Activated T-cell treated with anti-CD3 and anti-CD28 coated beads for 1 hour (primary cell): ENCODE data around the gene GPAT3.
"Not testable (repeated sequence)": the region's sequence is repeated elsewhere in the genome, so short reads cannot be mapped to it uniquely, and the experiment has no call there.

Experiments
- DNase-seq: peaks from one replicate; pipeline ENCODE4 v3.0.0-alpha.2; 2020; ENCODE audit warnings: low read depth

GPAT3 gene

DNA sequence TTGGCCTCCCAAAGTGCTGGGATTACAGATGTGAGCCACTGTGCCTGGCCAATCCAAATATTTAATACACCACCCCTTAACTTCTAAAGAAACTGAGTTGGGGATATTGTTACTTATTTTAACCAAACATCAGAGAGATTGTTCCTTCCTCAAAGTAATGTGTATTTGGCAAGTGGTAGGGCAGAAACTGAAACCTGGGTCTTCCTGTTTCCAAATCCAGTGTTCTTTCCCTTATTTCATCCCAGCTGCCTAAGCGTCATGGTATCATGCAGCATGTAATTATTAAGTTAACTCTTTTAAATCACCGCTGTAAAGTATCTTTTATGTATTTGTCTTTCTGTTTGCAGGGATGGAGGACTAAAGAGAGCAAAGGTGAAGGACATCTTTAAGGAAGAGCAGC, 68.4 kb downstream of the GPAT3 start:
- no peak for DNase-seq

DNA sequence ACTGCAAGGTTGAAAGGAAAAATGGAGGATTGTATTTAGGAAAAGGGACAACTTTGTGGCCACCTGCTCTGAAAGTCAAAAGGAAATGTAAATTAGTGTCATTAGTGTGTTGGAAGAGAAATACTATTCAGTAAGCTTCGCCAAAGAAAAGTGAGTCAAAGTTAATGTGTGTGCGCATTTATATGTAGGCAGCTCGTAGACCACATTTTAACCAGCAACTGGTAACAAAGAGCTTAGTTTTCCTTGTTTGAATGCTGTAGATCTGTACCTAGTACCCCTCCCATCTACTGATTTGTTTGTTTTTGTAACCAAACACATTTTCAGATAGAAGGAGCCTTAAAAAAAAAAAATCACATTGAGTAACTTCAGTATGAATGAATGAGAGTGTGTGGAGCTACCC, 69.3 kb downstream of the GPAT3 start:
- DNase-seq = no peak

DNA sequence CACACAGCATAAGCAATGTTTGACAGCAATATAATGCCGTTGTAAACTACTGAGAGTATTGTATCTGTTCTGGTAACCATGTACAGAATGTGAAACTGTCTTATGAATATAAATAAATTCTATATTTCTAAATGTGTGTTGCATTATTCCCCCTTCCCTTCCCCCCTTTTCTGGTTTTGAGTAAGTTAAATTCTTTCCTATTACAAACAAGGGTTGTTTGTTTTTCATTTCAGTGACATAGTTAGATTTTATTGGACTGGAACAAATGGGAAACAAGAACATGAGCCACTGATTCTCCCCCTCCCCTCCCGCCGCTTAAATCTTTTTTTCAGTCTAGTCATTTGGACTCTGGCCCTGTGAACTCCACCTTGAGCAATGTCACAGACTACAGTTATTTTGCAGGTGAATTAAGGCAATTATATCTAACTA, 69.8 kb downstream of the GPAT3 start:
- DNase-seq = no peak

DNA sequence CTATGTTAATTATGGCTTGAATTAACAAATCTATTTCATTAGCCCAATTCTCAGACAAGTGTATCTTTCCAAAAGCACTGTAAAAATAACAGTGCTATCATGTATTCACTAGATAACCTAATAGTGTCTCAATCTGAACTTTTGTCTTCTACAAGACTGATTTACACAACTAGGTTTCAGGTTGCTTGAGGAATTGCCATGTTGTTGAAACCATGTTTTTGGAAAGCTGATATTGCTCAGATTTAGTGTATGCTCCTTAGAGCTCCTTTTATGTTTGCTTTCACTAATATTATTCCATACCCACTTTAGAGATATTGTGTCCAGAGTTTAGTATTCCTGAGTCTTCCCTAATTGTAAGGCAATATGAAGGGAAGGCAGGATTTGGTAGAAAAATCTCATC, 70.6 kb downstream of the GPAT3 start:
- no peak for DNase-seq

DNA sequence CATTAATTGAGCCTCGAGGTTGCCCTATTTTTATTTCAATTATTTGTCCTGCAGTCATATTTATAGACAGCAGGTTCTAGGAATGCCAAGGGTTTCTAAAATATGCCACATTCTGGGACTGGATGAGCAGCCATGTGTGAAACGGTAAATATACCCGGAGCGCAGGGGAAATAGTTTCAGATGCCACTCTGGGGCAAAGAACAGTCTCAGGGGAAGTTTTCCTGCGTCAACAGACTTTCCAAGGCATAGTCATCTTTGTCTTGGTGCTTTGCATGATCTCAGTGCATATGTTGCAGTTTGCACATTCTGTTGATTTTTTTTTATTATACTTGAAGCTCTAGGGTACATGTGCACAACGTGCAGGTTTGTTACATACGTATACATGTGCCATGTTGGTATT, 71.0 kb downstream of the GPAT3 start:
- DNase-seq = no peak

DNA sequence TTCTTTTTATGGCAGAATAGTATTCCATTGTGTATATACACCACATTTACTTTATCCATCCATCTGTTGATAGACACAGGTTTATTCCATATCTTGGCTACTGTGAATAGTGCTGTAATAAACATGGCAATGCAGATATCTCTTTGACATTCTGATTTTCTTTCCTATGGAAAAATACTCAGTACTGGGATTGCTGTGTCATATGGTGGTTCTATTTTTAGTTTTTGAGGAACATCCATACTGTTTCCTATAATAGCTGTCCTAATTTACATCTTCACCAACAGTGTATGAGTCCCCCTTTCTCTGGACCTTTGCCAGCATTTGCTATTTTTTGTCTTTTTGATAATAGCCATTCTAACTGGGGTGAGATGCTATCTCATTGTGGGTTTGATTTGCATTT, 73.5 kb downstream of the GPAT3 start:
- no peak for DNase-seq

DNA sequence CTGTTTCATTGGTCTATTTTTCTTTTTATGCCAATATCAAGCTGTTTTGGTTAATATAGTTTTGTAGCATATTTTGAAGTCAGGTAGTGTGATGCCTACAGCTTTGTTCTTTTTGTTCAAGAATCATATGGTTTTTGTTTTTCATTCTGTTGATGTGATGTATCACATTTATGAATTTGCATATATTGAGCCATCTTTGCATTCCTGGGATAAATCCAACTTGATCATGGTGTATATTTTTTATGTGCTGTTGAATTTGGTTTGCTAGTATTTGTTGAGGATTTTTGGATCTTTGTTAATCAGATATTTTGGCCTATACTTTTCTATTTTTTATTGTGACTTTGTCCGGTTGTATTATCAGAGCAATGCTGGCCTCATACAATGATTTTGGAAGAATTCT, 74.8 kb downstream of the GPAT3 start:
- DNase-seq = no peak

DNA sequence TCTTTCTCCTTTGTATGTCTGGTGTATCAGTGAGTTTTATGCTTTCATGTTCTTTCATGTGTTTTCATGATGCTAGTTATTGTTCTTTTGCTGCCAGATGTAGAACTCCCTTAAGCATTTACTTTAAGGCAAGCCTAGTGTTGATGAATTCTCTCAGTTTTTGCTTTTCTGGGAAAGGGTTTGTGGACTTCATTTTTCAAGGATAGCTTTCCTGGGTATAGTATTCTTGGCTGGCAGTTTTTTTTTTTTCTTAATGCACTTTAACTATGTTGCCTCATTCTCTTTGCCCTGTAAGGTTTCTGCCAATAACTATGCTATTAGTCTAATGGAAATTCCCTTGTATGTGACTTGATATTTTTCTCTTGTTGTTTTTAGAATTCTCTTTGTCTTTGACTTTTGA, 77.1 kb downstream of the GPAT3 start:
- DNase-seq = no peak

DNA sequence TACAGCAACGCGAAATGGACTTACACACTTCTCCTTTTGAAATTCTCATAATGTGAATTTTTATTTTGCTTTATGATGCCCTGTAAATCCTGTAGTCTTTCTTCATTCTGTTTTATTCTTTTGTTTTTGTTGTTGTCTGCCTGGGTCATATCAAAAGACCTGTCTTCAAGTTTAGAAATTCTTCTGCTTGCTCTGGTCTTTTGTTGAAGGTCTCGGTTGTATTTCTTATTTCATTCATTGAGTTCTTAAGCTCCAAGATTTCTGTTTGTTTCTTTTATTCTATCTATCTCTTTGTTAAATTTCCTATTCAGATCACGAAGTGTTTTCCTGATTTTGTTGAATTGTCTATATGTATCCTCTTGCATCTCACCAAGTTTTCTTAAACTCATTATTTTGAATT, 78.1 kb downstream of the GPAT3 start:
- no peak for DNase-seq

DNA sequence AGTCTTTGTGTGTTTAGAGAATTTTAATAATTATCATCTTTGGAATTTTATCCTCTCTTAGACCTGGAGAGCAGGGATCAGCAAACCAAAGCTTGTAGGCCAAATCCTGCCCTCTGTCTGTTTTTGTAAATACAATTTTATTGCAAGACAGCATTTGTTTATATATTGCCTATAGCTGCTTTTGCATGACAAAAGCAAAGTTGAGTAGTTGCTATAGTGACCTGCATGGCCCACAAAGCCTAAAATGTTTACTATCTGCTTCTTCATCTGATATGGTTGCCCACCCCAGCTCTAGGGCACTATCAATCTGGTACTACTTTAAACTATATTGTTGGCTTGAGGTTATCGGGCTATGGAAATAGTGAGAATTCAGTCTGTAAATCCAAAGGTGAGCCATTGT, 80.3 kb downstream of the GPAT3 start:
- no peak for DNase-seq

DNA sequence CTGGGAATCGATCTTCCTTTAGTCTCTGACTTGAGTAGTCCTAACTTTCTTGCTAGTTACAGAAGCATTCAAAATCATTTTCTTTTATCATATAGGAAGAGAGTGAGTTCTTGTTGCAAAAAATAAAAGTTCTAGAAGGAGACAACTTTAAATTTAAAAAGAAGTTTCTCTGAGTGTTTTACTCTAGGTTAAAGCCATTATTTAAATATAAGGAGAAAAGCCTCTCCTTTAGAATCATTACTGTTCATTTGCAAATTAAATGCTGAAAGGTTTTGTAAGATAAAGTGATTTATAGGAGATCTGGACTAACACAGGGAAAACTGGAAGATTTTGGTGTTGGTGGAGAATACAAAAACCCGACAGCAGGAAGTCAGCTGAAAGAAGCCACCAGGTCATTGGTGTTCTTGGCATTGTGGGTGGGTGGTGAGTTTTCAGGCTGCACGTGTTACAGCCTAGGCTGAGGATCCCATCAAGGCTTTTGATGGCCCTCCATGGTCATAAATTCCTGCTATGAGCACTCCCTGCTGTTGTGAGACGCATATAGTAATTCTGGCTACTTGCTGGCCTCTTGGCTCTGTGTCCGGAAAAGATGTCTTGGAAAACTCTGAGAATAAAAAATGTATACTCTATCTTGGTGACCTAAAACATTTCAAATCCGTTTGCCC, 81.6 kb downstream of the GPAT3 start:
- no peak for DNase-seq

DNA sequence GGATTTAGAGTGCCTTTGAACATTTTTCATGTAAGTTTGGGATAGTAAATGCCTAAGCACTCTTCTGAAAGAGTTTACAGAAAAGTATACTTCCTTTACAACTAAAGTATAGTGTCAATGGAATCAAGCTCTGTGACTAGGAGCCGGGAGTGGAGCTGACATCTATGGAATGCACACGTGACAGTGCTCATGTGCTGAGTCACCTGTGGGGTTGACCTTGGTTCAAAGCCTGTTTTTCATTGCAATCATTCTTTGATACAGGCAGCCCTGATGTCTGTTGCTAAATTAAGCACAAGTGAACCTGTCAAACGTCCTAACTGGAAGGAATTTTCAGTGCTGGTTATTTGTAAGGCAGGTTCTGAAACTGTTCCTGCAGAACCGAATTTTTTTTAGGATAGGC, 82.5 kb downstream of the GPAT3 start:
- no peak for DNase-seq

DNA sequence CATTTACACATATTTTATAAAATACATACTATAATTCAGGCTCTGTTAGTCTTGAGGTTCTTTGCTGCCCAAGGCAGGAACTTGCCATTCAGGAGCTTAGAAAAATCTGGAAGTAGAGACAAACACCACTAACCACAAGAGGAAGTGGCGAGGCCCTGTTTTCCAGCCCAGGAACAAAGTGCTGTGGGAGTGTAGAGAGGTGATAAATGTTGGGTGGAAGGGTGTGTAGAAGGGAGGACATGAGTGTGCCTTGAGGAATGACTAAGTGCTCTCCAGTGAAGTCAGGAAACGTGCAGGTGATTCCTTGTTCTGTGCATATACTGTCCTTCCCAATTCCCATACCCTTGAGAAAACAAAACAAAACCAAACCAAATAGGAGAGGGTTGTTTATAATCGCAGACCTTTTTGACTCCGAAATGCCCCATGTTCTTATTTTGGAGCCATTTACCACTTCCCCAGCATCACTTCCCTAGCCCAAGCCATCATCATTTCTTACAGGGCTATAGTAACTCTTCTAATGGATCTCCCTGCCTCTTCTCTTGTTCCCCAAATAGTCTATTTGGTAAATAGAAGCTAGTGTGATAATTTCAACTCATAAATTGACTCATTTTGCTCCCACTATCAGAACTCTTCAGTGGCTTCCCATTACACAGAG, 83.2 kb downstream of the GPAT3 start:
- DNase-seq = no peak

DNA sequence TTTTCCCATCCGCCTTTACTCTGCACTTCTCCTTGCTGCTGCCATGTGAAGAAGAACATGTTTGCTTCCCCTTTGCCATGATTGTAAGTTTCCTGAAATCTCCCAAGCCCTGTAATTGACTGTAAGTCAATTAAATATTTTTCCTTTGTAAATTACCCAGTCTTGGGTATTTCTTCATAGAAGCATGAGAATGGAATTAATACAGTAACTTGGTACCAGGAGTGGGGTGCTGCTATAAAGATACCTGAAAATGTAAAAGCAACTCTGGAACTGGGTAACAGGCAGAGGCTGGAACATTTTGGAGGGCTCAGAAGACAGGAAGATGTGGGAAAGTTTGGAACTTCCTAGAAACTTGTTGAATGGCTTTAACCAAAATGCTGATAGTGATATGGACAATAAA, 86.2 kb downstream of the GPAT3 start:
- DNase-seq = not testable (repeated sequence)

DNA sequence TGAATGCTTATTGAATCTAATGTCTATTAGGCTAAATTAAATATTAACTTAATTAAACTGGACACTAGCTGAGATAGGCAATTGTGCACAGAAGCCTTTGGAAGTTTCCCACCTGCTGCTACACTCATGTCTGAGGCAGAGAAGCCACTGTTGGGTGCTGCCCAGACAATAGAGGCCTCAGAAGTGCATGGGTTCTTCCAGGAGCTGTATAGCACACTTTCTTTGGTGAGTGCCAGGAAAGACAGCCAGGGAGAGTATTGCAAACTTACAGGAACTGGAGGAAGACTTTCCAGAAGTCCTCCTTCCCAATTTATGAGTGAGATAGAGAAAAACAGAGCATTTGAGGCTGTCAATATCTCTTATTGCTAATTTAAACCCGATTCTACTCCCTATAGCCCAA, 89.9 kb downstream of the GPAT3 start:
- DNase-seq = no peak

DNA sequence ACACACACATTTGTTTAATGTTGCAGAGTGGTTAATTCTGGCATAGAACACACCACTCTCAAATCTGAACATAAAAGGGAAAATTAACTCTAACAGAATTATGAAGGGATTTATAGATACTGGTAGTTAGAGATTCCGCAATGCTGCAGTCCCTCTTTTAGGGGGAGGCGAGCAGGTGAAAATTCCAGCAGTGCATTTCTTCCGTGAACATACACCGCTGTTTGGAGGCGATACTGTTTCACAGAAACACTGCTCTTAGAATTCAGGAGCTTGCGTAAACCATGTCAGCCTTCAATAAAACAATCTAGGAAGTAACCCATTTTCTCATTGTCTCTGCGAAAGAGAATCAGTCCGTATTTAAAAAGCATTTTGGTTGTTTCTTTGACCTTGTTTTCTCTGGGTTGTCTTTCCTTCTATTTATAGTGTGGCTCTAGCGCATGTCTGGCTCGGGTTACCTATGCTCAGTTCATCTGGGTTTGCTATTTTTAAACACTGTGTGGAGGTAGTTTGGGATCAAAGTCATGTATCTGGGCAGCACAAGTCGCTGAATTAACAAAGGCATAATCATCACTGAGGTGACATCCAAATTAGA, 90.4 kb downstream of the GPAT3 start:
- DNase-seq = no peak

DNA sequence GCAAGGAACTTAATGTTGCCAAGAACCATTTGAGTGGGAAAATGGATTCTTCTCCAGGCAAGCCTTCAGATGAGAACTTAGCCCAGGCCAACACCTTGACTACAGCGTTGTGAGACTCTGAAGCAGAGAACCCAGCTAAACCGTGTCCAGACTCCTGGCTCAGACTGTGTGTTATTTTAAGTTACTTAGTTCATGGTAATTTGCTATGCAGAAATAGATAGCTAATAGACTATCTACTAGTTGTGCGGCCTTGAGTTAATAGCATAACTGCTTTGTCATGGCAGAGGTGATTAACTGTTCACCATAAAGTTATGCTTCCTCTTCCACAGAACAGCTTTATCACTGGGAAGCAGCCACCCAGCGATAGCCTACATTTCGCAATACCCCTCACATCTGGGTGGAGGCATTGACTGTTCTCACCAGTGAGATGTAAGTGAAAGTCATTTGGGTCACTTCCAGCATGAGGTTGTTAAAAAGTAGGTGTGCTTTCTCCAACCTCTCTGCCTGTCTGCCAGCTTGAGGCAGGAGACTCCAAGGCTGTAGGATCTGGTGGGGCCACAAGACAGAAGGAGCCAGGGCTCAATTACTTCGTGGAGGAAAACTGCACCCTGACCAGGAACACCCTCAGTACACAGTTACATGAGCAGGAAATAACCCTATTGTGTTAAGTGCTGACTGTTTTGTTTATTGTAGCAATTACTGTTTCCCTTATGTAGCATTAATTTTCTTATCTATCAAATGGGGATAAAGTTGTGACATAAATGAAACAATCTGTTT, 94.2 kb downstream of the GPAT3 start:
- no peak for DNase-seq

DNA sequence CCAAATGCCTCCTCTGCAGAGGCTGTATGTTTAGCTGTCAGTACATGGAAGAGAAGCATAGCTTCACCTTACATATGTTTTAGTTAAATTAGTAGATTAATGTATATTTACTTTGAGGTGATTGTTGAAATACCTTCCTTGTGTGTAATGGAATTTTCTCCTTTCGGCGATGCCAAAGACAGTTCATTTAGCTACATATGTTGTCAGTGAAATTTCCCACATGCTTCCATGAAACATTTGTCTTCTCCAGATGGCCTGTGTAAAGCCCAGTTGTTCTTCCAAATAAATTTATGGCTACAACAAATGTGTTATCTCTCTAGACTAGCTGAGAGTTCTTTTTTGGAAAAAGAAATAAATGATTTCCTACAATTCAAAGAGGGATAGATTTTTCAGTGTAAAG, 95.2 kb downstream of the GPAT3 start:
- DNase-seq = no peak

DNA sequence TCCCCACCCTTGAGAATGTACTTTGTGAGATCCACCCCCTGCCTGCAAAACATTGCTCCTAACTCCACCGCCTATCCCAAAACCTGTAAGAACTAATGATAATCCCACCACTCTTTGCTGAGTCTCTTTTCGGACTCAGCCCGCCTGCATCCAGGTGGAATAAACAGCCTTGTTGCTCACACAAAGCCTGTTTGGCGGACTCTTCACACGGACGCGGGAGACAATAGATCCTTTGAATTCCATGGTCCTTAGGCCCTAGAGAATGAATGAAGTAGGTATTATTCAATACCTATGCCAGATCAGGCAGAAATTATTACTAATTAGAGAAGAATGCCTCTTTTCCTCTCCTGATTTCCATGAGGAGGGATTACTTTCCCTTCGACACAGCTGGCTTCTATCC, 101.0 kb downstream of the GPAT3 start:
- DNase-seq = no peak

DNA sequence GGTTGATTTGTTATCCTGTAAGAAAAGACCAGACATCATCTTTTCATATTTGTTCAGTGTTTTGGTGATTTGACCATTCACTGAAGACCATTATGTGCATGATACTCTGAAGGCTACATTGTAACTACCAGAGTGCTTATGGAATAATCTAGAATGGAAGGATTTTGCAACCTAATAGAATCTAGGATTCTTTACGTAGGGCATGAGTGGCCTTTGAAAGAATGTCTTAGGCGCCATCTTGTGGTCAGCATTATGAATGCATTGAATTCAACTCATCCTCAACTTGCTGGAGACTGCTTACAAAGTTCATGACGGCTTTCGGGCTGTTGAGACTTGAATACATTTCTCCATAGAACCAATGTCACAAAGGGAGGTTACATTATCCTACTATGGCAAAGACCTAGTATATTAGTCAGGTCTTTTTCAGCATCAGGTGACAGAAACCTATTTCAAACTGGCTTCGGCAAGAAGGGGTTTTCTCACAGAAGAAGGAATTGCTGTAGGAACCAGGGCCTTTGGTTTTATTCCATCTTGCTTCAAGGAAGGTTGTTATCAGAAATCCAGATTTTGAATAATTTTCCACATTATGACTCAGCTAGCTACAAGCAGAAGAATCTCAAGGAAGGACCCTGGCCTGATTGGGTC, 104.1 kb downstream of the GPAT3 start:
- peak; percentile 28 for DNase-seq

DNA sequence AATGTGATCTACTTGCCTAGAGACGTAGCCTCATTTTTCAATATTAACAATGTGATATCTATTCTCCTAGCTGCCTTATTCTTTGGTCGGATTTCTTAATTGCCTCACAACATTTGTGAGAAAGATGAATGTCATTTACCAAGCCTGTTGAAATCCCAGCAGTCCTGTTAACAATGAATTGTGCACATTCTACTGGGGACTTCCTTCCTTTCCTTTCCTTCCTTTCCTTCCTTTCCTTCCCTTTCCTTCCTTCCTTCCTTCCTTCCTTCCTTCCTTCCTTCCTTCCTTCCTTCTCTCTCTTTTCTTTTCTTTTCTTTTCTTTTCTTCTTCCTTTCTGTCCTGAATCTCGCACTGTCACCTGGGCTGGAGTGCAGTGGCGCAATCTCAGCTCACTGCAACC, 107.1 kb downstream of the GPAT3 start:
- no peak for DNase-seq
